Pons (tissue), 1 donor: ENCODE results near the gene LAIR1.

Source experiments
- DNase-seq: peaks from one replicate; pipeline ENCODE4 v3.0.0-alpha.2; 2016; ENCODE audit warnings: low spot score

The LAIR1 gene

DNA sequence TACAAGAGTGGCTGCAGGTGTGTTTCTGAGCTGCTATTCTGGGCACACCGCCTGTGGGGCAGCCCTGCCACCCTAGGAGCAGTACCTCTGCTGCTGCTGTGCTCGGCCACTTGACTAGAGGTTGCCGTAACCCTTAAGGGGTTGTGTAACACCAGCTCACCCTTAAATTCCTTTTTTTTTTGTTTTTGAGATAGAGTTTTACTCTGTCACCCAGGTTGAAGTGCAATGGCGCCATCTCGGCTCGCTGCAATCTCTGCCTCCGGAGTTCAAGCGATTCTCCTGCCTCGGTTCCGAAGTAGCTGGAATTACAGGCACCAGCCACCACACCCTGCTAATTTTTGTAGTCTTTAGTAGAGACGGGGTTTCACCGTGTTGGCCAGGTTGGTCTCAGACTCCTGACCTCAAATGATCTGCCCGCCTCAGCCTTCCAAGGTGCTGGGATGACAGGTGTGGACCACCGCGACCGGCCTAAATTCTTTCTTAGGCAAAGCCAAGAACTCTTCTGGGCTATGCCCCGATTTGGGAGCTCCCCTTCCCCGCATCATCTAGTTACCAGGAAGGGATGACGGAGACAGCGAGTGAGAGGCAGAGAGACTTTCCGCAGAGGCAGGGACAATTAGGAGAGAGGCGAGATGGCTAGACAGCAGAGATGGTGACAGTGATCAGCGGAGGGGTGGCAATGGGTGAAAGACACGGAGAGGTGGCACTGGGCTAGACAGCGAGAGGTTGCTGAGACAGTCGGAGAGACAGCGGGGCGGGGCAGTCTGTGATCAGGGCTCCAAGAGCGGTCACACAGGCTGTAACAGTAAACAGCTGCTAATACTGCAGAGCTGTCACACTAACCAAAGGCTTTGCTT is 47.4 kb downstream of the LAIR1 start:
- no peak for DNase-seq

DNA sequence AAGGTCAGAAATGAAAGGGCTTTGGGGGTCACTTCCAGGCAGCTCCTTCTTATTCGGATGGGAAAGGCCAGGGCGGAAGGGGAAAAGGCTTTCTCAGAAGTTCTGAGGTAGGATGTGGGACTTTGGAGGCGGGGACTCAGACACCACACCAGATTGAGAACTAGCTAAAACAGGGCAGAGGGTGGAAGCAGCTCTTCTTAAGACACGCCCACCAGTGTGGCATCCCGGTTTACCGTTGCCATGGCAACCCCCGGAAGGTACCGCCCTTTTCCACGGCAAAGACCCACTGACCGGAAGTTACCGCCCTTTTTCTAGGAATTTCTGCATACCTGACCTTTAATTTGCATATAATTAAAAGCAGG is 48.0 kb downstream of the LAIR1 start:
- DNase-seq: no peak

- DNase-seq: no peak
These were observed 48.8 kb downstream of the LAIR1 start for GRCh38 chr19:54315956-54316355.

GRCh38 chr19:54312436-54313377 is 52.0 kb downstream of the LAIR1 start, which contains the start of gene LILRA5:
Gene LILRA5 (minus strand): TSS chr19:54313166. CDS start chr19:54313019, 147 bp downstream.
- DNase-seq: peak; percentile 33

- no peak for DNase-seq
These were observed 52.7 kb downstream of the LAIR1 start for GRCh38 chr19:54312011-54312410.

- no peak for DNase-seq
These were observed 53.2 kb downstream of the LAIR1 start for GRCh38 chr19:54311486-54311885.

DNA sequence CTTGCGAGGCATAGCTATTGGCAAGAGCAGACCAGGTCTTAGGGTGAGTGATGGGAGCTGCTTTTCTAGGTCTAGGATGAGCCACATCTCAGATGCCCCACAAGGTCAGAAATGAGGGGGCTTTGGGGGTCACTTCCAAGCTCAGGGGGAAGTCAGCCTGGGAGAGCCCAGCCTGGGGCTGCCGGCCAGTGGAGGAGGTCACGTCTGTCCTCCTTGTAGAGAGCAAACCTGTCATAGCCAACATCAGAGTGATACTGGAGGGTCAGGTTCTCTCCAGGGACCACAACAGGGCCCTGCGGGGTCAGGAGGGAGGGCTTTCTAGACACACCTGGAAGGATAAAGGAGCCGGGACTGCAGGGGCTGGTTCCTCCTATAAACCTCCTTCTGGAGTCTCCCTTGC is 54.2 kb downstream of the LAIR1 start:
- no peak for DNase-seq

DNA sequence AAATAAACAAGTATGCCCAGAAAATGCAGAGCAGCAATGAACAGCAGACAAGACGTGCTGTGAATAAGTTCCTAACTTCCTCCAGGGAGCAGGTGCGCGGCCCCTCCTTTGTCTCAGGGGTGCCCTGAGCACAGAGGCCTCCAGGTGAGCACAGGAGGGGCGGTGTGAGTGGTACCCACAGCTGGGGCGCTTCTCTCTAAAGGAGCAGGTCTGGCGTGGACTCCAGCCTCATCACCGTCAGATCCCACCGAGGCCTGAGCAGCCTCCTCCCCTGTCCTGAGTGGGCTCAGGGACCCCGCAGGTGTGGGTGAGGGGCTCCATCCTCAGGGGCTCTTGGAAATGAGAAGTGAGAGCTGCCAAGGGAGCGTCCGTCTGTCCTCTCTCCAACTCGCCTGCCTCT is 54.9 kb downstream of the LAIR1 start:
- no peak for DNase-seq

GRCh38 chr19:54307389-54308020 is 57.2 kb downstream of the LAIR1 start:
- DNase-seq: no peak

- no peak for DNase-seq
These were observed 59.6 kb downstream of the LAIR1 start for GRCh38 chr19:54305141-54305540.

- DNase-seq: peak; percentile 73
These were observed 62.5 kb downstream of the LAIR1 start for GRCh38 chr19:54302257-54302656.
